22Rv1 (cell line): Measurements from ENCODE around the gene FN1.

Experiments
- H3K27ac ChIP-seq: fragments of 450-650 bp; 2 replicates; pipeline ENCODE4 v1.5.1; 2017
- CTCF ChIP-seq: fragments of 450-650 bp; IDR thresholded peaks from 2 replicates; pipeline ENCODE4 v1.5.1; 2017; ENCODE audit warnings: mild to moderate bottlenecking
- ZFX ChIP-seq: fragments of 450-650 bp; IDR thresholded peaks from 2 replicates; pipeline ENCODE4 v1.6.1; 2017; ENCODE audit warnings: antibody characterized with exemption, borderline replicate concordance

The FN1 gene

GRCh38 chr2:215370112-215370965 lies 65.5 kb downstream of the FN1 start:
- TF ChIP-seq ZFX (no peak), CTCF (no peak)
- H3K27ac ChIP-seq: no peak overlapping the region

- TF ChIP-seq CTCF: no peak
- TF ChIP-seq ZFX: no peak
- H3K27ac ChIP-seq: no peak overlapping the region
Measured at GRCh38 chr2:215369181-215369760, 66.6 kb downstream of the FN1 start.

- no peak overlapping the region for H3K27ac ChIP-seq
- TF ChIP-seq CTCF (no peak), ZFX (no peak)
Measured at GRCh38 chr2:215368493-215368809, 67.4 kb downstream of the FN1 start.

GRCh38 chr2:215367662-215368492 lies 68.0 kb downstream of the FN1 start:
- TF ChIP-seq CTCF (no peak), ZFX (no peak)

GRCh38 chr2:215366440-215367032 lies 69.3 kb downstream of the FN1 start:
- no peak overlapping the region for H3K27ac ChIP-seq
- TF ChIP-seq ZFX: no peak

More at GRCh38 chr2:215367662-215368492, 68.0 kb downstream of the FN1 start:
- no peak overlapping the region for H3K27ac ChIP-seq

GRCh38 chr2:215365184-215365658 lies 70.6 kb downstream of the FN1 start:
- no peak overlapping the region for H3K27ac ChIP-seq
- no peak for TF ChIP-seq ZFX
- no peak for TF ChIP-seq CTCF
